Measurements from ENCODE around the gene APP.

Gene APP

GRCh38 chr21:25970254-25970930 lies 200.2 kb downstream of the APP start:
- DNase-seq, result no peak

- DNase-seq, result no peak
Observed at GRCh38 chr21:25967901-25968438, 202.6 kb downstream of the APP start.

- no peak for DNase-seq
Observed at GRCh38 chr21:25967181-25967900, 203.2 kb downstream of the APP start.

GRCh38 chr21:25965951-25966707 lies 204.4 kb downstream of the APP start:
- DNase-seq, result no peak

GRCh38 chr21:25964926-25965325 lies 205.6 kb downstream of the APP start:
- DNase-seq, result no peak

- no peak for DNase-seq
Observed at GRCh38 chr21:25964015-25964414, 206.6 kb downstream of the APP start.

- no peak for DNase-seq
Observed at GRCh38 chr21:25963181-25963580, 207.4 kb downstream of the APP start.

GRCh38 chr21:25961042-25961441 lies 209.5 kb downstream of the APP start:
- DNase-seq, result no peak

- DNase-seq, result no peak
Observed at GRCh38 chr21:25960402-25960801, 210.2 kb downstream of the APP start.

GRCh38 chr21:25959799-25960198 lies 210.8 kb downstream of the APP start:
- no peak for DNase-seq

- DNase-seq, result no peak
Observed at GRCh38 chr21:25956993-25957714, 213.4 kb downstream of the APP start.

- DNase-seq, result no peak
Observed at GRCh38 chr21:25955646-25956045, 214.9 kb downstream of the APP start.

GRCh38 chr21:25953659-25954058 lies 216.9 kb downstream of the APP start:
- DNase-seq, result no peak

GRCh38 chr21:25953196-25953595 lies 217.4 kb downstream of the APP start:
- no peak for DNase-seq

GRCh38 chr21:25952306-25952705 lies 218.3 kb downstream of the APP start:
- DNase-seq, result no peak

- no peak for DNase-seq
Observed at GRCh38 chr21:25949701-25950100, 220.9 kb downstream of the APP start.

- DNase-seq, result no peak
Observed at GRCh38 chr21:25944672-25945213, 225.8 kb downstream of the APP start.

GRCh38 chr21:25944082-25944481 lies 226.5 kb downstream of the APP start:
- no peak for DNase-seq

GRCh38 chr21:25942135-25942534 lies 228.4 kb downstream of the APP start:
- no peak for DNase-seq

- no peak for DNase-seq
Observed at GRCh38 chr21:25939396-25939761, 231.2 kb downstream of the APP start.

- no peak for DNase-seq
Observed at GRCh38 chr21:25938658-25939395, 231.7 kb downstream of the APP start.

- DNase-seq, result no peak
Observed at GRCh38 chr21:25936776-25937175, 233.8 kb downstream of the APP start.
